SK-N-SH (cell line): ENCODE data around the gene VPS25. TPM values are rescaled to one million over a fixed set of nuclear protein-coding genes. Genes with fewer than 3 reads are reported as not detected.
A peak's percentile ranks its signal among the peaks of the same experiment; 100 is the strongest.

Experiments used
- CTCF ChIA-PET: fragments of 300-600, 350-600 bp; formaldehyde crosslinking; extraction: SDS; loops from one replicate; lab custom pipeline; 2021; lab: Yijun Ruan, JAX
- POLR2A ChIA-PET: fragments of 350-600 bp; sonication (Branson Sonifier 250); formaldehyde crosslinking; extraction: SDS; loops from one replicate; lab custom pipeline; 2020; ENCODE audit warnings: antibody characterized with exemption, inconsistent platforms; lab: Yijun Ruan, JAX
- DNase-seq: peaks from one replicate; pipeline ENCODE4 v3.0.0; 2012
- H2AFZ ChIP-seq: fragments of 200-600 bp; sonication (generic); 2 replicates; pipeline ENCODE4 v1.8.1; 2016; ENCODE audit warnings: antibody characterized with exemption, mild to moderate bottlenecking, low read depth
- H3F3A ChIP-seq: fragments of 200-600 bp; sonication (generic); replicated peaks from 2 replicates; pipeline ENCODE3; 2016; ENCODE audit warnings: antibody characterized with exemption, mild to moderate bottlenecking; ENCODE audit not compliant: insufficient read depth
- H3K27ac ChIP-seq, 2 experiments: fragments of 200-500 bp in 1 of 2; fragments of 200-600 bp in 1 of 2; sonication (Bioruptor generic) in 1 of 2; sonication (generic), shearing (Covaris generic) in 1 of 2; 2 replicates each; pipeline versions ENCODE4 v1.5.1 to v1.6.1; 2014 to 2016; ENCODE audit warnings: low read depth in 2 of 2, inconsistent platforms in 1 of 2, low read length in 1 of 2, mild to moderate bottlenecking in 1 of 2, mixed read lengths in 1 of 2
- H3K27me3 ChIP-seq: fragments of 200-600 bp; sonication (generic), shearing (Covaris generic); 2 replicates; pipeline ENCODE4 v1.6.1; 2016; ENCODE audit warnings: mixed run types; ENCODE audit not compliant: insufficient read depth
- H3K36me3 ChIP-seq, 2 experiments: fragments of 200-500 bp in 1 of 2; fragments of 200-600 bp in 1 of 2; sonication (Bioruptor generic) in 1 of 2; sonication (generic) in 1 of 2; replicated peaks in 1 of 2; 2 replicates each; pipeline versions ENCODE3 to v1.5.1; 2014 to 2016; ENCODE audit warnings: low read length in 1 of 2, mild to moderate bottlenecking in 1 of 2; ENCODE audit not compliant: insufficient read depth in 2 of 2, control insufficient read depth in 1 of 2
- H3K4me1 ChIP-seq, 2 experiments: fragments of 200-500 bp in 1 of 2; fragments of 200-600 bp in 1 of 2; sonication (Bioruptor generic) in 1 of 2; sonication (generic), shearing (Covaris generic) in 1 of 2; 2 replicates each; pipeline versions ENCODE4 v1.5.1 to v1.6.1; 2014 to 2016; ENCODE audit warnings: low read depth in 1 of 2, low read length in 1 of 2, mixed run types in 1 of 2; ENCODE audit not compliant: insufficient read depth in 2 of 2, control insufficient read depth in 1 of 2
- H3K4me2 ChIP-seq: fragments of 200-600 bp; sonication (generic), shearing (Covaris generic); 2 replicates; pipeline ENCODE4 v1.6.1; 2017; ENCODE audit warnings: mixed run types
- H3K4me3 ChIP-seq, 2 experiments: fragments of 200-500 bp in 1 of 2; fragments of 200-600 bp in 1 of 2; sonication (Bioruptor generic) in 1 of 2; sonication (generic), shearing (Covaris generic) in 1 of 2; 2 replicates each; pipeline versions ENCODE4 v1.5.1 to v1.8.1; 2014 to 2016; ENCODE audit warnings: low read depth in 2 of 2, inconsistent platforms in 1 of 2, low read length in 1 of 2, mild to moderate bottlenecking in 1 of 2, mixed read lengths in 1 of 2, moderate library complexity in 1 of 2
- H3K79me2 ChIP-seq: fragments of 200-600 bp; sonication (generic); 2 replicates; pipeline ENCODE4 v1.8.1; 2017; ENCODE audit warnings: mild to moderate bottlenecking; ENCODE audit not compliant: insufficient read depth
- H3K9ac ChIP-seq: fragments of 200-600 bp; sonication (generic); 2 replicates; pipeline ENCODE4 v1.6.1; 2017; ENCODE audit warnings: mixed run types
- H3K9me2 ChIP-seq: fragments of 200-600 bp; sonication (generic); 2 replicates; pipeline ENCODE4 v1.6.1; 2017; ENCODE audit warnings: mixed run types
- H3K9me3 ChIP-seq: fragments of 200-600 bp; sonication (generic); 2 replicates; pipeline ENCODE4 v1.6.1; 2017; ENCODE audit warnings: mixed run types, mild to moderate bottlenecking, moderate library complexity
- H4K20me1 ChIP-seq: fragments of 200-600 bp; sonication (generic); 2 replicates; pipeline ENCODE4 v1.6.1; 2017; ENCODE audit warnings: mild to moderate bottlenecking, mixed run types; ENCODE audit not compliant: insufficient read depth
- CHD2 ChIP-seq: fragments of 150-350 bp; IDR thresholded peaks from 2 replicates; pipeline ENCODE4 v1.6.1; 2018; ENCODE audit warnings: low read length; ENCODE audit not compliant: partially characterized antibody
- ELF1 ChIP-seq: IDR thresholded peaks from 2 replicates; pipeline ENCODE4 v1.4.0; 2012
- FOXJ3 ChIP-seq: sonication (generic); formaldehyde crosslinking; IDR thresholded peaks from 2 replicates; pipeline ENCODE4 v1.5.1; 2020; ENCODE audit warnings: mild to moderate bottlenecking, missing genetic modification reagents
- FOXM1 ChIP-seq: IDR thresholded peaks from 2 replicates; pipeline ENCODE4 v1.4.0; 2012; ENCODE audit warnings: low read depth, mild to moderate bottlenecking
- IRF3 ChIP-seq: fragments of 150-350 bp; IDR thresholded peaks from 2 replicates; pipeline ENCODE4 v1.6.1; 2016; ENCODE audit warnings: mild to moderate bottlenecking, low read depth, low read length
- MEF2A ChIP-seq: IDR thresholded peaks from 2 replicates; pipeline ENCODE4 v1.4.0; 2012; ENCODE audit warnings: low read depth, borderline replicate concordance
- NRF1 ChIP-seq: IDR thresholded peaks from 2 replicates; pipeline ENCODE4 v1.6.1; 2012; ENCODE audit warnings: low read depth, mild to moderate bottlenecking, low read length
- RAD21 ChIP-seq: IDR thresholded peaks from 2 replicates; pipeline ENCODE4 v1.6.1; 2012; ENCODE audit warnings: mild to moderate bottlenecking, low read length
- RCOR1 ChIP-seq: fragments of 150-350 bp; IDR thresholded peaks from 2 replicates; pipeline ENCODE4 v1.6.1; 2017; ENCODE audit warnings: antibody characterized with exemption, low read length
- RXRA ChIP-seq: IDR thresholded peaks from 2 replicates; pipeline ENCODE4 v1.4.0; 2012; ENCODE audit warnings: low read depth, mild to moderate bottlenecking, borderline replicate concordance
- SMC3 ChIP-seq: IDR thresholded peaks from 2 replicates; pipeline ENCODE4 v1.6.1; 2012; ENCODE audit warnings: low read depth, low read length, improper control_type of control experiment
- TCF12 ChIP-seq: IDR thresholded peaks from 2 replicates; pipeline ENCODE4 v1.4.0; 2012
- YY1 ChIP-seq: IDR thresholded peaks from 2 replicates; pipeline ENCODE4 v1.4.0; 2012; ENCODE audit warnings: low read depth, mild to moderate bottlenecking
- WGBS: methylation state at CpG from one replicate; pipeline ENCODE4 v1.1.6; 2017; ENCODE audit warnings: low lambda C conversion rate; 5-methylcytosine and 5-hydroxymethylcytosine counted together
- polyA plus RNA-seq, 3 experiments: library from polyadenylated mRNA; depleted of rRNA; stranded (reverse); fragments of >200 nt; gene quantifications; 2 replicates each; pipeline ENCODE4 v1.2.3, GENCODE V29; 2012
- TF ChIP-seq, protein P1 (sequence below): IDR thresholded peaks from 2 replicates; pipeline ENCODE4 v1.4.0; 2012; ENCODE audit warnings: low read depth, borderline replicate concordance
- TF ChIP-seq, protein P2 (sequence below): IDR thresholded peaks from 2 replicates; pipeline ENCODE4 v1.4.0; 2012; ENCODE audit warnings: low read depth
- TF ChIP-seq, protein P3 (sequence below): IDR thresholded peaks from 2 replicates; pipeline ENCODE4; 2012

The VPS25 gene
- polyA plus RNA-seq, 1 of the 3 experiments (the other 2 are of a cell fraction): 127 TPM

DNA sequence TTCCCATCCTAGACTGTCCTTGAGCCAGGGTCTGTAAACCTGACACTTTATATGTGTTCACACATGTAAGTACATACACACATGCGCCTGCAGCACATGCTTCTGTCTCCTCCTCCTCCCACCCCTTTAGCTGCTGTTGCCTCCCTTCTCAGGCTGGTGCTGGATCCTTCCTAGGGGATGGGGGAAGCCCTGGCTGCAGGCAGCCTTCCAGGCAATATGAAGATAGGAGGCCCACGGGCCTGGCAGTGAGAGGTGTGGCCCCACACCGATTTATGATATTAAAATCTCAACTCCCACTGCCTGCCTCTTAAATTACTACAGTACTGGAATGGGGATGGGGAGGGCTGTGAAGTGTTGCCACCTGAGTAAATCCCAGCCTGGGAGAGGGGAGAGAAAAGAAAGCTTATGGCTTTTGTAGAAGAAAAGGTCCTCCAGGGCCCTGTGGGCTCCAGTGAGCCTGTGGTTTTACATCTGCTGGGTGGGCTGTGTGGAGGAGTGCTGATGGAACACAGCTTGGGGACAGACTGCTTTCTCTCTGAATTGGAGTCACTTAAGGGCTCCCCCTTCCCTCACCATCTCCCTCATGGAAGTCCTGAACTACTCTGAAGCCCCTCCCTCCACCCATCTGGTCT, 6.2 kb downstream of the VPS25 start:
- peaks cover 53% of the 10 kb centered on the region for H3K79me2 ChIP-seq
- no peaks in the 10 kb centered on the region for H3K27me3 ChIP-seq
- CTCF ChIA-PET: interaction anchor here (1.0 to 3.7 kb wide), 2 partner anchors 16 kb away, joined by 4 to 18 read pairs; no protein-coding TSS in a partner anchor
- no peak for DNase-seq
- POLR2A ChIA-PET: no interaction called here
- H3K9me3 ChIP-seq: no peaks in the 10 kb centered on the region
- peaks cover 22% of the 10 kb centered on the region for H3F3A ChIP-seq
- H2AFZ ChIP-seq: no peak overlapping the region
- TF ChIP-seq YY1 (no peak), CHD2 (no peak), MEF2A (no peak), ELF1 (no peak), SMC3 (no peak), NRF1 (no peak), FOXM1 (no peak), FOXJ3 (CRISPR knock-in tag) (no peak), IRF3 (no peak), TCF12 (no peak), RAD21 (no peak), RXRA (no peak), RCOR1 (no peak)
- TF ChIP-seq, protein P1, sequence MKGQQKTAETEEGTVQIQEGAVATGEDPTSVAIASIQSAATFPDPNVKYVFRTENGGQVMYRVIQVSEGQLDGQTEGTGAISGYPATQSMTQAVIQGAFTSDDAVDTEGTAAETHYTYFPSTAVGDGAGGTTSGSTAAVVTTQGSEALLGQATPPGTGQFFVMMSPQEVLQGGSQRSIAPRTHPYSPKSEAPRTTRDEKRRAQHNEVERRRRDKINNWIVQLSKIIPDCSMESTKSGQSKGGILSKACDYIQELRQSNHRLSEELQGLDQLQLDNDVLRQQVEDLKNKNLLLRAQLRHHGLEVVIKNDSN: no peak
- TF ChIP-seq, protein P2, sequence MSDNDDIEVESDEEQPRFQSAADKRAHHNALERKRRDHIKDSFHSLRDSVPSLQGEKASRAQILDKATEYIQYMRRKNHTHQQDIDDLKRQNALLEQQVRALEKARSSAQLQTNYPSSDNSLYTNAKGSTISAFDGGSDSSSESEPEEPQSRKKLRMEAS: no peak
- TF ChIP-seq, protein P3, sequence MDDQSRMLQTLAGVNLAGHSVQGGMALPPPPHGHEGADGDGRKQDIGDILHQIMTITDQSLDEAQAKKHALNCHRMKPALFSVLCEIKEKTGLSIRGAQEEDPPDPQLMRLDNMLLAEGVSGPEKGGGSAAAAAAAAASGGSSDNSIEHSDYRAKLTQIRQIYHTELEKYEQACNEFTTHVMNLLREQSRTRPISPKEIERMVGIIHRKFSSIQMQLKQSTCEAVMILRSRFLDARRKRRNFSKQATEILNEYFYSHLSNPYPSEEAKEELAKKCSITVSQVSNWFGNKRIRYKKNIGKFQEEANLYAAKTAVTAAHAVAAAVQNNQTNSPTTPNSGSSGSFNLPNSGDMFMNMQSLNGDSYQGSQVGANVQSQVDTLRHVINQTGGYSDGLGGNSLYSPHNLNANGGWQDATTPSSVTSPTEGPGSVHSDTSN: no peak
- 81% methylated on average over 3 of the region's 3 CpGs for WGBS
- H3K4me1 ChIP-seq: peaks cover 14 to 24% of the 10 kb centered on the region in 2 experiments; a peak in 3 of 4 replicates
- H3K4me2 ChIP-seq: peak overlapping the region; percentile 98
- H4K20me1 ChIP-seq: no peaks in the 10 kb centered on the region
- H3K9me2 ChIP-seq: no peaks in the 10 kb centered on the region
- H3K27ac ChIP-seq: no peak overlapping the region
- H3K36me3 ChIP-seq: peaks cover 23 to 44% of the 10 kb centered on the region in 2 experiments
- H3K9ac ChIP-seq: no peak overlapping the region
- no peak overlapping the region; a peak in 1 of 4 replicates for H3K4me3 ChIP-seq
